ENCODE results near the gene RAI2. TPM values are rescaled to one million over a fixed set of nuclear protein-coding genes. Genes with fewer than 3 reads are reported as not detected.

Gene RAI2
- total RNA-seq, 1 experiment from 2014 or later: not detected

GRCh38 chrX:17836830-17837229 lies 24.3 kb downstream of the RAI2 start:
- peak; percentile 18 for DNase-seq (ENCODE audit: low read depth, low spot score)

GRCh38 chrX:17833954-17834353 lies 27.1 kb downstream of the RAI2 start:
- in situ Hi-C loops (cut with HindIII; ENCODE audit: low pct_unique_long_range_greater_than_20kb, low sequenced_read_pairs): no loop called here

More at GRCh38 chrX:17836830-17837229, 24.3 kb downstream of the RAI2 start:
- in situ Hi-C loops (cut with HindIII; ENCODE audit: low pct_unique_long_range_greater_than_20kb, low sequenced_read_pairs): no loop called here

GRCh38 chrX:17831255-17831654 lies 29.8 kb downstream of the RAI2 start:
- in situ Hi-C loops (cut with HindIII; ENCODE audit: low pct_unique_long_range_greater_than_20kb, low sequenced_read_pairs): no loop called here
- DNase-seq (ENCODE audit: low read depth, low spot score): no peak

More at GRCh38 chrX:17833954-17834353, 27.1 kb downstream of the RAI2 start:
- no peak for DNase-seq (ENCODE audit: low read depth, low spot score)

- no peak for DNase-seq (ENCODE audit: low read depth, low spot score)
- in situ Hi-C loops (cut with HindIII; ENCODE audit: low pct_unique_long_range_greater_than_20kb, low sequenced_read_pairs): no loop called here
These were observed 30.9 kb downstream of the RAI2 start for GRCh38 chrX:17830211-17830610.

- in situ Hi-C loops (cut with HindIII; ENCODE audit: low pct_unique_long_range_greater_than_20kb, low sequenced_read_pairs): no loop called here
- DNase-seq (ENCODE audit: low read depth, low spot score): no peak
These were observed 31.5 kb downstream of the RAI2 start for GRCh38 chrX:17829566-17829965.

GRCh38 chrX:17828171-17828570 lies 32.9 kb downstream of the RAI2 start:
- in situ Hi-C loops (cut with HindIII; ENCODE audit: low pct_unique_long_range_greater_than_20kb, low sequenced_read_pairs): no loop called here

GRCh38 chrX:17826609-17827496 lies 34.2 kb downstream of the RAI2 start:
- in situ Hi-C loops (cut with HindIII; ENCODE audit: low pct_unique_long_range_greater_than_20kb, low sequenced_read_pairs): no loop called here
- DNase-seq (ENCODE audit: low read depth, low spot score): peak; percentile 1

More at GRCh38 chrX:17828171-17828570, 32.9 kb downstream of the RAI2 start:
- no peak for DNase-seq (ENCODE audit: low read depth, low spot score)

- in situ Hi-C loops (cut with HindIII; ENCODE audit: low pct_unique_long_range_greater_than_20kb, low sequenced_read_pairs): no loop called here
- DNase-seq (ENCODE audit: low read depth, low spot score): no peak
These were observed 36.1 kb downstream of the RAI2 start for GRCh38 chrX:17824980-17825379.

GRCh38 chrX:17822351-17822750 lies 38.7 kb downstream of the RAI2 start:
- DNase-seq (ENCODE audit: low read depth, low spot score): no peak
- in situ Hi-C loops (cut with HindIII; ENCODE audit: low pct_unique_long_range_greater_than_20kb, low sequenced_read_pairs): no loop called here

- in situ Hi-C loops (cut with HindIII; ENCODE audit: low pct_unique_long_range_greater_than_20kb, low sequenced_read_pairs): no loop called here
- DNase-seq (ENCODE audit: low read depth, low spot score): no peak
These were observed 41.0 kb downstream of the RAI2 start for GRCh38 chrX:17820100-17820499.

- in situ Hi-C loops (cut with HindIII; ENCODE audit: low pct_unique_long_range_greater_than_20kb, low sequenced_read_pairs): no loop called here
- no peak for DNase-seq (ENCODE audit: low read depth, low spot score)
These were observed 42.4 kb downstream of the RAI2 start for GRCh38 chrX:17818726-17819125.

GRCh38 chrX:17817251-17817650 lies 43.8 kb downstream of the RAI2 start:
- in situ Hi-C loops (cut with HindIII; ENCODE audit: low pct_unique_long_range_greater_than_20kb, low sequenced_read_pairs): no loop called here
- DNase-seq (ENCODE audit: low read depth, low spot score): no peak

- in situ Hi-C loops (cut with HindIII; ENCODE audit: low pct_unique_long_range_greater_than_20kb, low sequenced_read_pairs): no loop called here
- no peak for DNase-seq (ENCODE audit: low read depth, low spot score)
These were observed 46.5 kb downstream of the RAI2 start for GRCh38 chrX:17814557-17814956.

- in situ Hi-C loops (cut with HindIII; ENCODE audit: low pct_unique_long_range_greater_than_20kb, low sequenced_read_pairs): no loop called here
- DNase-seq (ENCODE audit: low read depth, low spot score): no peak
These were observed 47.0 kb downstream of the RAI2 start for GRCh38 chrX:17814059-17814458.

- no peak for DNase-seq (ENCODE audit: low read depth, low spot score)
- in situ Hi-C loops (cut with HindIII; ENCODE audit: low pct_unique_long_range_greater_than_20kb, low sequenced_read_pairs): no loop called here
These were observed 47.8 kb downstream of the RAI2 start for GRCh38 chrX:17813277-17813676.

- in situ Hi-C loops (cut with HindIII; ENCODE audit: low pct_unique_long_range_greater_than_20kb, low sequenced_read_pairs): no loop called here
- peak; percentile 26 for DNase-seq (ENCODE audit: low read depth, low spot score)
These were observed 48.3 kb downstream of the RAI2 start for GRCh38 chrX:17812763-17813162.

GRCh38 chrX:17809984-17810383 lies 51.1 kb downstream of the RAI2 start:
- no peak for DNase-seq (ENCODE audit: low read depth, low spot score)
- in situ Hi-C loops (cut with HindIII; ENCODE audit: low pct_unique_long_range_greater_than_20kb, low sequenced_read_pairs): no loop called here

- in situ Hi-C loops (cut with HindIII; ENCODE audit: low pct_unique_long_range_greater_than_20kb, low sequenced_read_pairs): no loop called here
- DNase-seq (ENCODE audit: low read depth, low spot score): no peak
These were observed 51.8 kb downstream of the RAI2 start for GRCh38 chrX:17809273-17809672.

- DNase-seq (ENCODE audit: low read depth, low spot score): peak; percentile 5
- in situ Hi-C loops (cut with HindIII; ENCODE audit: low pct_unique_long_range_greater_than_20kb, low sequenced_read_pairs): no loop called here
These were observed 56.0 kb downstream of the RAI2 start for GRCh38 chrX:17805120-17805519.

Data from SK-MEL-5 (cell line).